Astrocyte of the cerebellum (primary cell): ENCODE measurements around the gene INO80B.

ENCODE experiments used
- DNase-seq: peaks from one replicate; pipeline ENCODE4 v3.0.0-alpha.2; 2011; ENCODE audit warnings: low read depth
- H3K4me3 ChIP-seq: 2 replicates; pipeline ENCODE4 v1.5.1; 2011; ENCODE audit warnings: mild to moderate bottlenecking, low read depth, low read length, moderate library complexity
- CTCF ChIP-seq: IDR thresholded peaks from 2 replicates; pipeline ENCODE4 v1.5.1; 2012; ENCODE audit warnings: low read length, low read depth, moderate library complexity, mild to moderate bottlenecking; ENCODE audit errors: missing control alignments
- in situ Hi-C: cut with HindIII; loops from 2 replicates; pipeline ENCODE4 v1.10.0; 2017; ENCODE audit warnings: low sequenced_read_pairs

INO80B gene

GRCh38 chr2:74415762-74416395 lies 39.0 kb upstream of the INO80B start:
- no peak for DNase-seq
- in situ Hi-C loops: no loop called here
- no peak for TF ChIP-seq CTCF
- H3K4me3 ChIP-seq: peak overlapping the region; percentile 34

GRCh38 chr2:74416778-74417177 lies 38.1 kb upstream of the INO80B start:
- no peak for DNase-seq
- TF ChIP-seq CTCF: no peak
- in situ Hi-C loops: no loop called here
- H3K4me3 ChIP-seq: no peak overlapping the region

GRCh38 chr2:74417197-74417596 lies 37.7 kb upstream of the INO80B start:
- no peak for TF ChIP-seq CTCF
- in situ Hi-C loops: no loop called here
- no peak overlapping the region for H3K4me3 ChIP-seq
- no peak for DNase-seq

GRCh38 chr2:74417763-74418162 lies 37.1 kb upstream of the INO80B start:
- no peak for TF ChIP-seq CTCF
- in situ Hi-C loops: no loop called here
- DNase-seq: no peak
- H3K4me3 ChIP-seq: no peak overlapping the region

- TF ChIP-seq CTCF: no peak
- no peak for DNase-seq
- no peak overlapping the region for H3K4me3 ChIP-seq
- in situ Hi-C loops: no loop called here
These were observed 36.6 kb upstream of the INO80B start for GRCh38 chr2:74418312-74418711.

GRCh38 chr2:74419345-74419744 lies 35.5 kb upstream of the INO80B start:
- no peak overlapping the region for H3K4me3 ChIP-seq
- in situ Hi-C loops: no loop called here
- no peak for DNase-seq
- no peak for TF ChIP-seq CTCF
